B cell (primary cell): ENCODE measurements around the gene CRELD2. TPM values are rescaled to one million over a fixed set of nuclear protein-coding genes. Genes with fewer than 3 reads are reported as not detected.
A peak's percentile ranks its signal among the peaks of the same experiment; 100 is the strongest.

Experiments used
- ATAC-seq: fragments of 200-7000 bp; cut with Tn5 transposase; one replicate; pipeline ENCODE4 v1.10.0; 2021; ENCODE audit warnings: low read depth, mild to moderate bottlenecking, moderate number of reproducible peaks, moderate library complexity
- CTCF ChIA-PET: fragments of 350-600 bp; sonication (Branson Sonifier 250); formaldehyde crosslinking; loops from one replicate; lab custom pipeline; 2021; ENCODE audit warnings: antibody characterized with exemption, inconsistent platforms; lab: Charles Lee
- POLR2A ChIA-PET: fragments of 350-600 bp; sonication (Branson Sonifier 250); formaldehyde crosslinking; loops from one replicate; lab custom pipeline; 2021; ENCODE audit warnings: antibody characterized with exemption; lab: Charles Lee
- DNase-seq: peaks from one replicate; pipeline ENCODE4 v3.0.0; 2013
- H2AFZ ChIP-seq: 2 replicates; pipeline ENCODE4 v1.6.1; 2012; ENCODE audit warnings: mild to moderate bottlenecking, low read depth, low read length; ENCODE audit not compliant: insufficient read depth, poor library complexity, severe bottlenecking
- H3K27ac ChIP-seq, 2 donors: 1 replicate in 1 of 2; 2 replicates in 1 of 2; pipeline ENCODE4 v1.5.1; 2012 to 2013; ENCODE audit warnings: low read length in 2 of 2, mild to moderate bottlenecking in 2 of 2, moderate library complexity in 1 of 2
- H3K27me3 ChIP-seq, 4 experiments: fragments of 200-600 bp in 1 of 4; sonication (generic) in 1 of 4; replicated peaks in 1 of 4; 1 replicate in 2 of 4; 2 replicates in 2 of 4; pipeline versions ENCODE4 v1.6.1 to v1.7.0; 2013 to 2016; ENCODE audit warnings: low read length in 3 of 4, mild to moderate bottlenecking in 2 of 4, mixed read lengths in 1 of 4, moderate library complexity in 1 of 4; ENCODE audit not compliant: insufficient read depth in 4 of 4, control insufficient read depth in 3 of 4; ENCODE audit errors: control extremely low read depth in 1 of 4
- H3K36me3 ChIP-seq, 2 experiments: replicated peaks in 1 of 2; 1 replicate in 1 of 2; 2 replicates in 1 of 2; pipeline versions ENCODE4 v1.6.1 to v1.7.1; 2013; ENCODE audit warnings: low read length in 1 of 2; ENCODE audit not compliant: insufficient read depth in 2 of 2, control insufficient read depth in 1 of 2; ENCODE audit errors: control extremely low read depth in 1 of 2, extremely low read depth in 1 of 2
- H3K4me1 ChIP-seq, 2 donors: fragments of 200-600 bp in 1 of 2; sonication (generic) in 1 of 2; 1 replicate in 1 of 2; 2 replicates in 1 of 2; pipeline versions ENCODE4 v1.5.1 to v1.6.1; 2013 to 2017; ENCODE audit warnings: low read length in 2 of 2; ENCODE audit not compliant: control insufficient read depth in 2 of 2, insufficient read depth in 2 of 2
- H3K4me2 ChIP-seq: replicated peaks from 2 replicates; pipeline ENCODE3; 2012; ENCODE audit warnings: mild to moderate bottlenecking, low read depth, low read length; ENCODE audit not compliant: poor library complexity, severe bottlenecking
- H3K4me3 ChIP-seq, 5 experiments: fragments of 200-600 bp in 1 of 5; sonication (generic) in 1 of 5; 1 replicate in 3 of 5; 2 replicates in 2 of 5; pipeline versions ENCODE4 v1.5.1 to v1.7.0; 2011 to 2016; ENCODE audit warnings: low read length in 4 of 5, mild to moderate bottlenecking in 4 of 5, low read depth in 2 of 5, control low read depth in 1 of 5, moderate library complexity in 1 of 5; ENCODE audit not compliant: insufficient read depth in 1 of 5; ENCODE audit errors: control extremely low read depth in 1 of 5, extremely low read depth in 1 of 5
- H3K79me2 ChIP-seq: fragments of 200-600 bp; sonication (generic); one replicate; pipeline ENCODE4 v1.6.0; 2016; ENCODE audit warnings: low read length; ENCODE audit not compliant: control insufficient read depth, insufficient read depth
- H3K9ac ChIP-seq: fragments of 200-600 bp; sonication (generic); 2 replicates; pipeline ENCODE4 v1.6.1; 2017; ENCODE audit warnings: mild to moderate bottlenecking, low read length, moderate library complexity
- H3K9me3 ChIP-seq, 3 donors: one replicate each; pipeline versions ENCODE4 v1.6.1 to v1.7.1; 2013; ENCODE audit warnings: low read length in 2 of 3; ENCODE audit not compliant: control insufficient read depth in 2 of 3, insufficient read depth in 1 of 3; ENCODE audit errors: control extremely low read depth in 1 of 3
- H4K20me1 ChIP-seq: 2 replicates; pipeline ENCODE4 v1.6.0; 2012; ENCODE audit warnings: mild to moderate bottlenecking, low read length; ENCODE audit not compliant: insufficient read depth, control insufficient read depth, poor library complexity, severe bottlenecking
- H3K27ac Mint-ChIP-seq: one replicate; pipeline ENCODE4 v1.8.0; 2021; ENCODE audit warnings: mixed read lengths
- H3K27me3 Mint-ChIP-seq: one replicate; pipeline ENCODE4 v1.8.0; 2021; ENCODE audit warnings: mixed read lengths
- H3K4me1 Mint-ChIP-seq: one replicate; pipeline ENCODE4 v1.8.0; 2021; ENCODE audit warnings: mixed read lengths
- H3K4me3 Mint-ChIP-seq: one replicate; pipeline ENCODE4 v1.8.0; 2021; ENCODE audit warnings: mixed read lengths
- H3K9me3 Mint-ChIP-seq: one replicate; pipeline ENCODE4 v1.8.0; 2022; ENCODE audit warnings: mixed read lengths; ENCODE audit not compliant: insufficient read depth
- CTCF ChIP-seq: fragments of 200-600 bp; IDR thresholded peaks from one replicate; pipeline ENCODE4 v1.8.0; 2022; ENCODE audit warnings: antibody characterized with exemption, mild to moderate bottlenecking
- EZH2 ChIP-seq: IDR thresholded peaks from 2 replicates; pipeline ENCODE4 v1.6.1; 2012; ENCODE audit warnings: borderline replicate concordance, low read depth, mild to moderate bottlenecking, moderate library complexity, low read length; ENCODE audit not compliant: insufficient read depth, poor library complexity, severe bottlenecking
- WGBS: methylation state at CpG from one replicate; pipeline ENCODE4 v1.1.5; 2013; ENCODE audit warnings: missing lambda C conversion rate; ENCODE audit not compliant: insufficient coverage; 5-methylcytosine and 5-hydroxymethylcytosine counted together
- intact Hi-C: fragments of 100-400 bp; cut with micrococcal nuclease; formaldehyde crosslinking; loops from one replicate; pipeline ENCODE4 v1.10.0; 2022
- polyA plus RNA-seq: library from polyadenylated mRNA; depleted of rRNA; stranded (reverse); fragments of >200 nt; gene quantifications from 2 replicates; pipeline ENCODE4 v1.2.3, GENCODE V29; 2012
- total RNA-seq, 2 donors: library from RNA; stranded (reverse); fragments of 120-200 nt in 1 of 2; gene quantifications; 1 replicate in 1 of 2; 2 replicates in 1 of 2; pipeline versions ENCODE4 v1.2.3 to v1.2.4, GENCODE V29; 2013 to 2022

CRELD2 gene
- total and polyA plus RNA-seq, 2 donors (not counting 1 experiment from before 2014, with no cell fraction given): 35.9 to 41.9 TPM

- WGBS: 28% methylated on average over 21 of the region's 21 CpGs
- peaks cover 0 to 11% (median 0%) of the 10 kb centered on the region in 3 donors for H3K9me3 ChIP-seq
- TF ChIP-seq CTCF (no peak), EZH2 (no peak)
- Mint-ChIP-seq H3K4me1 (peaks cover 22% of the 10 kb centered on the region), H3K27ac (peak overlapping the region; percentile 83), H3K4me3 (peak overlapping the region; percentile 66), H3K27me3 (no peaks in the 10 kb centered on the region), H3K9me3 (no peaks in the 10 kb centered on the region)
- peak overlapping the region in 1 of 5 experiments; percentile 45 for H3K4me3 ChIP-seq
- peak overlapping the region; percentile 86 for H3K4me2 ChIP-seq
- intact Hi-C loops: loop anchor here (1.0 to 10.0 kb wide), 3 partner anchors 14 to 538 kb away; partner anchors contain the start of genes PIM3 and SBF1
- POLR2A ChIA-PET: interaction anchor here (0.6 to 3.0 kb wide), 12 partner anchors 10 to 254 kb away, joined by 3 to 94 read pairs (median 8); partner anchors contain the start of gene PIM3
- CTCF ChIA-PET: interaction anchor here (1.0 to 2.6 kb wide), 7 partner anchors 22 to 253 kb away, joined by 3 to 17 read pairs (median 5); partner anchors contain the start of gene PIM3
- peaks cover 19% of the 10 kb centered on the region for H3K79me2 ChIP-seq
- no peaks in the 10 kb centered on the region for H4K20me1 ChIP-seq
- peaks cover 34 to 44% of the 10 kb centered on the region in 2 donors for H3K4me1 ChIP-seq
- H3K9ac ChIP-seq: peak overlapping the region; percentile 58
- H2AFZ ChIP-seq: no peak overlapping the region
- DNase-seq (peak; percentile 42), ATAC-seq (no peak)
- no peaks in the 10 kb centered on the region for H3K27me3 ChIP-seq
- H3K36me3 ChIP-seq: no peaks in the 10 kb centered on the region
- H3K27ac ChIP-seq: peak overlapping the region; percentile 91 to 92
Measured at GRCh38 chr22:49936973-49937757, 18.7 kb downstream of the CRELD2 start.
